CD4-positive, alpha-beta T cell treated with Interleukin-2 at 100 ng/mL for 4 hours (primary cell): ENCODE measurements around the gene ASIC3.

Source experiments
- DNase-seq: peaks from one replicate; pipeline ENCODE4 v3.0.0-alpha.2; 2020; ENCODE audit warnings: low spot score

Gene ASIC3

GRCh38 chr7:151071032-151071866 lies 22.9 kb downstream of the ASIC3 start:
- DNase-seq: no peak

GRCh38 chr7:151073990-151074389 lies 25.7 kb downstream of the ASIC3 start:
- no peak for DNase-seq

- no peak for DNase-seq
These were observed 26.7 kb downstream of the ASIC3 start for GRCh38 chr7:151074817-151075661.

GRCh38 chr7:151075662-151075971 lies 27.3 kb downstream of the ASIC3 start:
- no peak for DNase-seq

GRCh38 chr7:151075978-151076426 lies 27.7 kb downstream of the ASIC3 start:
- DNase-seq: no peak

GRCh38 chr7:151076863-151077704 lies 28.8 kb downstream of the ASIC3 start:
- DNase-seq: no peak

GRCh38 chr7:151077705-151078232 lies 29.4 kb downstream of the ASIC3 start:
- no peak for DNase-seq

- no peak for DNase-seq
These were observed 30.1 kb downstream of the ASIC3 start for GRCh38 chr7:151078233-151079040.

GRCh38 chr7:151079199-151079910 lies 31.0 kb downstream of the ASIC3 start:
- no peak for DNase-seq

- DNase-seq: no peak
These were observed 31.8 kb downstream of the ASIC3 start for GRCh38 chr7:151080067-151080521.

GRCh38 chr7:151080522-151081169 lies 32.3 kb downstream of the ASIC3 start, which contains the start of gene FASTK:
Gene FASTK, minus strand, starts transcription at chr7:151080809. Its CDS starts 43 bp downstream, at chr7:151080766.
- peak; percentile 87 for DNase-seq

- DNase-seq: no peak
These were observed 33.1 kb downstream of the ASIC3 start for GRCh38 chr7:151081170-151082101.

GRCh38 chr7:151082141-151083070 lies 34.1 kb downstream of the ASIC3 start:
- DNase-seq: no peak

- DNase-seq: peak; percentile 85
These were observed 34.9 kb downstream of the ASIC3 start, which contains the start of gene TMUB1 for GRCh38 chr7:151083071-151083823. Gene TMUB1, minus strand, starts transcription at chr7:151083493. Its CDS starts 930 bp downstream, at chr7:151082563.

- no peak for DNase-seq
These were observed 35.5 kb downstream of the ASIC3 start for GRCh38 chr7:151083824-151084160.

GRCh38 chr7:151085329-151085690 lies 37.0 kb downstream of the ASIC3 start:
- no peak for DNase-seq
